ENCODE data around the gene SCGB1A1. TPM values are rescaled to one million over a fixed set of nuclear protein-coding genes. Genes with fewer than 3 reads are reported as not detected.
"Not testable (repeated sequence)": the region's sequence is repeated elsewhere in the genome, so short reads cannot be mapped to it uniquely, and the experiment has no call there.

The SCGB1A1 gene
- total RNA-seq, 1 donor = not detected

- no peak for TF ChIP-seq CTCF (IDR thresholded peaks at IDR 0.05; ENCODE audit: extremely low read depth, low read depth, low read length)
- no peaks in the 10 kb centered on the region for H4K20me1 ChIP-seq (ENCODE audit: insufficient read depth, low read length)
- H3K27ac ChIP-seq (ENCODE audit: low read depth, low read length) = no peak overlapping the region
- no peaks in the 10 kb centered on the region for H3K9me3 ChIP-seq (ENCODE audit: low read depth, low read length)
- H3K4me1 ChIP-seq (ENCODE audit: insufficient read depth, low read length) = no peaks in the 10 kb centered on the region
- H2AFZ ChIP-seq (ENCODE audit: low read length) = no peak overlapping the region
- no peaks in the 10 kb centered on the region for H3K79me2 ChIP-seq (ENCODE audit: insufficient read depth, low read length)
- H3K4me2 ChIP-seq (ENCODE audit: insufficient read depth, low read length) = no peak overlapping the region
- no peaks in the 10 kb centered on the region for H3K36me3 ChIP-seq (ENCODE audit: insufficient read depth, low read length)
- no peak overlapping the region for H3K4me3 ChIP-seq (ENCODE audit: insufficient read depth, low read length)
- no peak for DNase-seq (ENCODE audit: insufficient read length, low spot score, missing footprints)
- H3K27me3 ChIP-seq (ENCODE audit: insufficient read depth, low read length) = peaks cover 3% of the 10 kb centered on the region
Measured at GRCh38 chr11:62383822-62384221, 35.0 kb upstream of the SCGB1A1 start.

DNA sequence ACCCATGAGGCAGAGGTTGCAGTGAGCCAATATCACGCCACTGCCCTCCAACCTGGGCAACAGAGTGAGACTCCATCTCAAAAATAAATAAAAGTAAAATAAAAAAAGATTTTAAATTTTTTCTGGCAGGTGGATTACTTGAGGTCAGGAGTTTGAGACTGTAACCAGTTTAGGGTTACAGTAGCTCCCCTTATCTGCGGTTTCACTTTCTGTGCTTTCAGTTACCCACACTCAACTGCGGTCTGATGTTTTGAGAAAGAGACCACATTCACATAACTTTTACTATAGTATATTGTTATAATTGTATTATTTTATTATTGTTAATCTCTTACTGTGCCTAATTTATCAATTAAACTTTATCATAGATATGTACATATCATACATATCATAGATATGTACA, 32.8 kb upstream of the SCGB1A1 start:
- H3K4me3 ChIP-seq (ENCODE audit: insufficient read depth, low read length); DNase-seq (ENCODE audit: insufficient read length, low spot score, missing footprints); H3K79me2 ChIP-seq (ENCODE audit: insufficient read depth, low read length); H3K27ac ChIP-seq (ENCODE audit: low read depth, low read length); H4K20me1 ChIP-seq (ENCODE audit: insufficient read depth, low read length); H3K4me2 ChIP-seq (ENCODE audit: insufficient read depth, low read length); H2AFZ ChIP-seq (ENCODE audit: low read length); H3K9me3 ChIP-seq (ENCODE audit: low read depth, low read length); H3K4me1 ChIP-seq (ENCODE audit: insufficient read depth, low read length); H3K36me3 ChIP-seq (ENCODE audit: insufficient read depth, low read length): not testable (repeated sequence)
- peaks cover 14% of the 10 kb centered on the region for H3K27me3 ChIP-seq (ENCODE audit: insufficient read depth, low read length)

DNA sequence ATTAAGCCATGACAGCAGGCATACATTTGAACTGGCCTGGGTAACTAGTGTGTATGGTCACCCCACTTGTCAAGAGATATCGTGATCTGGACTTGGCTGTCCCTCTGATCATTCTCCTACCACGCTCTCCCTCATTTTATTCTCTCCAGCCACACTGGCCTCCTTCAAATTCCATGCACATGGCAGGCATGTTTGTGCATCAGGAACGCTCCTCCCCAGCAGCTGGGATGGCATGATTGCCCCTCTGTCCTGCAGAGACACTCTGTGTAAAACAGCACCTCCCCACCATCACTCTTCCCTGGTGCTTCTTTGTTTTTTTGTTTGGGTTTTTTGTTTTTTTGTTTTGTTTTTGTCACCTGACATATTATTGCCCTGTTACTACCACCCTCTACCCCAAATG, 31.5 kb upstream of the SCGB1A1 start:
- no peak overlapping the region for H3K27ac ChIP-seq (ENCODE audit: low read depth, low read length)
- no peak overlapping the region for H3K4me3 ChIP-seq (ENCODE audit: insufficient read depth, low read length)
- no peak overlapping the region for H3K4me2 ChIP-seq (ENCODE audit: insufficient read depth, low read length)
- TF ChIP-seq CTCF (IDR thresholded peaks at IDR 0.05; ENCODE audit: extremely low read depth, low read depth, low read length) = no peak
- no peaks in the 10 kb centered on the region for H3K79me2 ChIP-seq (ENCODE audit: insufficient read depth, low read length)
- H3K36me3 ChIP-seq (ENCODE audit: insufficient read depth, low read length) = no peaks in the 10 kb centered on the region
- H3K9me3 ChIP-seq (ENCODE audit: low read depth, low read length) = no peaks in the 10 kb centered on the region
- H2AFZ ChIP-seq (ENCODE audit: low read length) = no peak overlapping the region
- peaks cover 16% of the 10 kb centered on the region for H3K27me3 ChIP-seq (ENCODE audit: insufficient read depth, low read length)
- H3K4me1 ChIP-seq (ENCODE audit: insufficient read depth, low read length) = no peaks in the 10 kb centered on the region
- no peak for DNase-seq (ENCODE audit: insufficient read length, low spot score, missing footprints)
- no peaks in the 10 kb centered on the region for H4K20me1 ChIP-seq (ENCODE audit: insufficient read depth, low read length)

- TF ChIP-seq CTCF (IDR thresholded peaks at IDR 0.05; ENCODE audit: extremely low read depth, low read depth, low read length) = no peak
- H3K4me3 ChIP-seq (ENCODE audit: insufficient read depth, low read length) = no peak overlapping the region
- H3K36me3 ChIP-seq (ENCODE audit: insufficient read depth, low read length) = no peaks in the 10 kb centered on the region
- no peak overlapping the region for H3K27ac ChIP-seq (ENCODE audit: low read depth, low read length)
- DNase-seq (ENCODE audit: insufficient read length, low spot score, missing footprints) = no peak
- no peaks in the 10 kb centered on the region for H4K20me1 ChIP-seq (ENCODE audit: insufficient read depth, low read length)
- peaks cover 16% of the 10 kb centered on the region for H3K27me3 ChIP-seq (ENCODE audit: insufficient read depth, low read length)
- no peak overlapping the region for H2AFZ ChIP-seq (ENCODE audit: low read length)
- no peaks in the 10 kb centered on the region for H3K9me3 ChIP-seq (ENCODE audit: low read depth, low read length)
- H3K4me2 ChIP-seq (ENCODE audit: insufficient read depth, low read length) = no peak overlapping the region
- no peaks in the 10 kb centered on the region for H3K4me1 ChIP-seq (ENCODE audit: insufficient read depth, low read length)
- no peaks in the 10 kb centered on the region for H3K79me2 ChIP-seq (ENCODE audit: insufficient read depth, low read length)
Measured at GRCh38 chr11:62388999-62389398, 29.8 kb upstream of the SCGB1A1 start.

Measured in osteoblast (primary cell).